K562 (cell line): ENCODE measurements around the gene HNRNPF. TPM values are rescaled to one million over a fixed set of nuclear protein-coding genes. Genes with fewer than 3 reads are reported as not detected.

ENCODE experiments used
- CREB3 ChIP-seq: fragments of 450-650 bp; conservative IDR thresholded peaks from 2 replicates; pipeline ENCODE4 v1.6.1; 2016; ENCODE audit warnings: missing genetic modification characterization, low read depth, mild to moderate bottlenecking, missing compliant biosample characterization, moderate library complexity
- GABPB1 ChIP-seq: sonication (generic); formaldehyde crosslinking; IDR thresholded peaks from 2 replicates; pipeline ENCODE4 v1.8.0; 2022; ENCODE audit warnings: mild to moderate bottlenecking, missing genetic modification reagents
- MBD1 ChIP-seq: fragments of 250-450 bp; sonication (Bioruptor Pico); IDR thresholded peaks from 2 replicates; pipeline ENCODE4 v1.8.0; 2022; ENCODE audit warnings: inconsistent platforms
- MCM2 ChIP-seq: fragments of 450-650 bp; IDR thresholded peaks from 2 replicates; pipeline ENCODE4 v1.6.1; 2017; ENCODE audit warnings: low read depth, mild to moderate bottlenecking
- NCOA4 ChIP-seq: fragments of 450-650 bp; IDR thresholded peaks from 2 replicates; pipeline ENCODE4 v1.6.1; 2018; ENCODE audit warnings: mild to moderate bottlenecking; ENCODE audit not compliant: partially characterized antibody
- NRF1 ChIP-seq, 2 experiments: fragments of 450-650 bp; IDR thresholded peaks in 1 of 2; conservative IDR thresholded peaks in 1 of 2; 2 replicates each; pipeline ENCODE4 v1.6.1; 2014; ENCODE audit warnings: mild to moderate bottlenecking in 2 of 2
- PHF8 ChIP-seq: fragments of 200-600 bp; sonication (generic); IDR thresholded peaks from 2 replicates; pipeline ENCODE4 v1.6.1; 2012; ENCODE audit warnings: mixed run types, mild to moderate bottlenecking, inconsistent platforms, low read length, moderate library complexity, borderline replicate concordance
- SMAD4 ChIP-seq: fragments of 250-450 bp; sonication (Bioruptor Pico); conservative IDR thresholded peaks from 2 replicates; pipeline ENCODE4 v1.8.0; 2021; ENCODE audit warnings: inconsistent platforms, mild to moderate bottlenecking, moderate library complexity
- ZNF449 ChIP-seq: fragments of 250-450 bp; sonication (Bioruptor Pico); IDR thresholded peaks from 2 replicates; pipeline ENCODE4 v1.8.0; 2022; ENCODE audit warnings: moderate library complexity, mild to moderate bottlenecking, inconsistent platforms
- polyA plus RNA-seq, 8 experiments: library from polyadenylated mRNA; depleted of rRNA in 4 of 8; stranded (reverse) in 5 of 8; unstranded in 3 of 8; fragments of >200 nt; fragmentation: Nextera tagmentation in 2 of 8; fragmentation: Illumina TruSeq in 1 of 8; extraction: Ambion mirVana in 2 of 8; extraction: Trizol in 1 of 8; gene quantifications; 2 replicates each; pipeline versions ENCODE4 v1.2.1 to v1.2.3, GENCODE V29; 2011 to 2014; ENCODE audit warnings: inconsistent platforms in 1 of 8, missing spikeins in 1 of 8
- total RNA-seq, 7 experiments: library from RNA; depleted of rRNA in 6 of 7; stranded (reverse); fragments of >200 nt in 6 of 7; fragmentation: Illumina TruSeq in 2 of 7; extraction: Trizol in 2 of 7; gene quantifications; 2 replicates each; pipeline versions ENCODE4 v1.2.1 to v1.2.3, GENCODE V29; 2011 to 2021; ENCODE audit warnings: low replicate concordance in 1 of 7
- TF ChIP-seq, protein P1 (sequence below), 2 experiments: fragments of 150-350 bp in 1 of 2; IDR thresholded peaks; 2 replicates each; pipeline ENCODE4 v1.6.1; 2012 to 2016; ENCODE audit warnings: low read depth in 2 of 2, low read length in 2 of 2, mild to moderate bottlenecking in 1 of 2, moderate library complexity in 1 of 2
- TF ChIP-seq, protein P2 (sequence below): sonication (generic); formaldehyde crosslinking; IDR thresholded peaks from 2 replicates; pipeline ENCODE4 v1.9.0; 2022; ENCODE audit warnings: mild to moderate bottlenecking, missing genetic modification reagents
- TF ChIP-seq, protein P3 (sequence below): fragments of 450-650 bp; IDR thresholded peaks from 2 replicates; pipeline ENCODE4 v1.7.0; 2016; ENCODE audit warnings: borderline replicate concordance
- TF ChIP-seq, protein P4 (sequence below), 2 experiments: fragments of 250-450 bp in 1 of 2; fragments of 450-650 bp in 1 of 2; sonication (Bioruptor Pico) in 1 of 2; IDR thresholded peaks; 2 replicates each; pipeline versions ENCODE4 v1.6.1 to v1.8.0; 2016 to 2021; ENCODE audit warnings: mild to moderate bottlenecking in 2 of 2, moderate library complexity in 2 of 2, missing compliant biosample characterization in 1 of 2, missing genetic modification characterization in 1 of 2

Gene HNRNPF
- total and polyA plus RNA-seq, 9 of the 15 experiments (the other 6 are each of a cell fraction or from before 2014, with no cell fraction given): 192 to 489 (median 416) TPM

DNA sequence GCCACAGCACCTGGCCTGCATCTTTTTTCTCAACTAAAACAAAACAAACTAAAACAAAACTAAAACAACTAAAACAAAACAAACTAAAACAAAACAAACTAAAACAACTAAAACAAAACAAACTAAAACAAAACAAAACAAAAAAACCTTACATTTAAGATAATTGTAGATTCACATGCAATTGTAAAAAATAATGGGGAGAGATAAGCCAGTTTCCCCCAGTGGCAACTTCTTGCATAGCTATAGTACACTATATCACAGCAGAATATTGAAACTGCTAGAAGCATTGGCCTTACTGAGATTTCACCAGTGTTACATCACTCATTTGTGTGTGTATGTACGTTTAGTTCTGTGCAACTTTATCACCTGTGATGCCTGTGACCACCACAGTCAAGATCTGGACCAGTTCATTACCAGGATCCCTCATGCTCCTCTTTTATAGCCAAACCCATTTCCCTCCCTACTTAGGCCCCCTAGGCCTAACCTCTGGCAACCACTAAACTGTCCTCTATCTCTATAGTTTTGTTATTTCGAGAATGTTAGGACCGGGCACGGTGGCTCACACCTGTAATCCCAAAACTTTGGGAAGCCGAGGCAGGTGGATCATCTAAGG, 28.3 kb downstream of the HNRNPF start (continued):
- TF ChIP-seq, protein P1, sequence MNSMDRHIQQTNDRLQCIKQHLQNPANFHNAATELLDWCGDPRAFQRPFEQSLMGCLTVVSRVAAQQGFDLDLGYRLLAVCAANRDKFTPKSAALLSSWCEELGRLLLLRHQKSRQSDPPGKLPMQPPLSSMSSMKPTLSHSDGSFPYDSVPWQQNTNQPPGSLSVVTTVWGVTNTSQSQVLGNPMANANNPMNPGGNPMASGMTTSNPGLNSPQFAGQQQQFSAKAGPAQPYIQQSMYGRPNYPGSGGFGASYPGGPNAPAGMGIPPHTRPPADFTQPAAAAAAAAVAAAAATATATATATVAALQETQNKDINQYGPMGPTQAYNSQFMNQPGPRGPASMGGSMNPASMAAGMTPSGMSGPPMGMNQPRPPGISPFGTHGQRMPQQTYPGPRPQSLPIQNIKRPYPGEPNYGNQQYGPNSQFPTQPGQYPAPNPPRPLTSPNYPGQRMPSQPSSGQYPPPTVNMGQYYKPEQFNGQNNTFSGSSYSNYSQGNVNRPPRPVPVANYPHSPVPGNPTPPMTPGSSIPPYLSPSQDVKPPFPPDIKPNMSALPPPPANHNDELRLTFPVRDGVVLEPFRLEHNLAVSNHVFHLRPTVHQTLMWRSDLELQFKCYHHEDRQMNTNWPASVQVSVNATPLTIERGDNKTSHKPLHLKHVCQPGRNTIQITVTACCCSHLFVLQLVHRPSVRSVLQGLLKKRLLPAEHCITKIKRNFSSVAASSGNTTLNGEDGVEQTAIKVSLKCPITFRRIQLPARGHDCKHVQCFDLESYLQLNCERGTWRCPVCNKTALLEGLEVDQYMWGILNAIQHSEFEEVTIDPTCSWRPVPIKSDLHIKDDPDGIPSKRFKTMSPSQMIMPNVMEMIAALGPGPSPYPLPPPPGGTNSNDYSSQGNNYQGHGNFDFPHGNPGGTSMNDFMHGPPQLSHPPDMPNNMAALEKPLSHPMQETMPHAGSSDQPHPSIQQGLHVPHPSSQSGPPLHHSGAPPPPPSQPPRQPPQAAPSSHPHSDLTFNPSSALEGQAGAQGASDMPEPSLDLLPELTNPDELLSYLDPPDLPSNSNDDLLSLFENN (IDR thresholded peaks at IDR 0.05; ENCODE audit: low read depth in 2 of 2, low read length in 2 of 2): no peak; a peak in 1 of 4 replicates
- TF ChIP-seq ZNF449 (CRISPR knock-in tag): peak; percentile 9; the same call in 1 of the 2 replicates
- TF ChIP-seq, protein P2, sequence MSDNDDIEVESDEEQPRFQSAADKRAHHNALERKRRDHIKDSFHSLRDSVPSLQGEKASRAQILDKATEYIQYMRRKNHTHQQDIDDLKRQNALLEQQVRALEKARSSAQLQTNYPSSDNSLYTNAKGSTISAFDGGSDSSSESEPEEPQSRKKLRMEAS (CRISPR knock-in tag): no peak
- TF ChIP-seq NCOA4: no peak
- no peak for TF ChIP-seq GABPB1
- no peak for TF ChIP-seq CREB3 (tag)
- no peak for TF ChIP-seq NRF1 (conservative IDR thresholded peaks at IDR 0.05 in 1 of 2, IDR thresholded peaks at IDR 0.05 in 1 of 2)
- TF ChIP-seq, protein P3, sequence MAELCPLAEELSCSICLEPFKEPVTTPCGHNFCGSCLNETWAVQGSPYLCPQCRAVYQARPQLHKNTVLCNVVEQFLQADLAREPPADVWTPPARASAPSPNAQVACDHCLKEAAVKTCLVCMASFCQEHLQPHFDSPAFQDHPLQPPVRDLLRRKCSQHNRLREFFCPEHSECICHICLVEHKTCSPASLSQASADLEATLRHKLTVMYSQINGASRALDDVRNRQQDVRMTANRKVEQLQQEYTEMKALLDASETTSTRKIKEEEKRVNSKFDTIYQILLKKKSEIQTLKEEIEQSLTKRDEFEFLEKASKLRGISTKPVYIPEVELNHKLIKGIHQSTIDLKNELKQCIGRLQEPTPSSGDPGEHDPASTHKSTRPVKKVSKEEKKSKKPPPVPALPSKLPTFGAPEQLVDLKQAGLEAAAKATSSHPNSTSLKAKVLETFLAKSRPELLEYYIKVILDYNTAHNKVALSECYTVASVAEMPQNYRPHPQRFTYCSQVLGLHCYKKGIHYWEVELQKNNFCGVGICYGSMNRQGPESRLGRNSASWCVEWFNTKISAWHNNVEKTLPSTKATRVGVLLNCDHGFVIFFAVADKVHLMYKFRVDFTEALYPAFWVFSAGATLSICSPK: no peak
- TF ChIP-seq PHF8: no peak
- TF ChIP-seq MBD1: no peak
- TF ChIP-seq, protein P4, sequence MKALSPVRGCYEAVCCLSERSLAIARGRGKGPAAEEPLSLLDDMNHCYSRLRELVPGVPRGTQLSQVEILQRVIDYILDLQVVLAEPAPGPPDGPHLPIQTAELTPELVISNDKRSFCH (CRISPR knock-in tag; IDR thresholded peaks at IDR 0.05): no peak
- TF ChIP-seq, protein P4 (tag; IDR thresholded peaks at IDR 0.05): no peak
- no peak for TF ChIP-seq MCM2
- no peak; the same call in 1 of the 2 replicates for TF ChIP-seq SMAD4 (CRISPR knock-in tag)
